GM19025 (cell line): ENCODE data around the gene C10orf62.
"Not testable (repeated sequence)": the region's sequence is repeated elsewhere in the genome, so short reads cannot be mapped to it uniquely, and the experiment has no call there.

ENCODE experiments used
- ATAC-seq: cut with Tn5 transposase; IDR thresholded peaks from one replicate; pipeline ENCODE4 v1.9.1; 2021; ENCODE audit warnings: mild to moderate bottlenecking, low read depth, moderate library complexity; ENCODE audit not compliant: unreplicated experiment

Gene C10orf62

DNA sequence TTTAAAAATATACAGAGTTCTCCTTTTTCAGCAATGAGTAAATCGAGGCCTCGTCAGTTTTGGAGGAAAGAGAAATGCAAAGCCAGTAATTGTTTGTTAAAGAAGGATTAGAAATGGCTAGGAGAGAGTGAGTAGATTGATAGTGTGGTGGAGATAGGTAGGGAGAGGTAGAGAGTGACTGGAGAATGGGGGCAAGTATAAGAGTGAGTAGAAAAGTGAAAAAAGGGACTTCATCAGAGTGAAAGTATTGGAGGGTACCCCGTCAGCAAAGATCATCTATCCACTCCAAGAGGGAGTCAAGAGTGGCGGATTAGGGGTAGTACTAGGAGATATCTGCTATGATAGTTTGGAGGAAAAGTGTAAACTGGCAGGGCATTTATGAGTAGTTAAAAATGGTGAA, 26.2 kb upstream of the C10orf62 start:
- no peak for ATAC-seq

DNA sequence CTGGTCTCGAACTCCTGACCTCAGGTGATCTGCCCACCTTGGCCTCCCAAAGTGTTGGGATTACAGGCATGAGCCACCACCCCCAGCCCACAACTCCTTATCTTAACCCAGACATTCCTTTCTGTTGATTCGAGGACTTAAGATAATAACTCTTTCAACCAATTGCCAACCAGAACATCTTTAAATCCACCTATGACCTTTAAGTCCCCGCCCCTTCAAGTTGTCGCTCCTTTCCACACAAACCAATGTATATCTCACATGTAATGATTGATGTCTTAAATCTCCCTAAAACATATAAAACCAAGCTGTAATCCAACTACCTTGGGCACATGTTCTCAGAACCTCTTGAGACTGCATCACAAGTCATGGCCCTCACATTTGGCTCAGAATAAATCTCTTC, 24.7 kb upstream of the C10orf62 start:
- no peak for ATAC-seq

DNA sequence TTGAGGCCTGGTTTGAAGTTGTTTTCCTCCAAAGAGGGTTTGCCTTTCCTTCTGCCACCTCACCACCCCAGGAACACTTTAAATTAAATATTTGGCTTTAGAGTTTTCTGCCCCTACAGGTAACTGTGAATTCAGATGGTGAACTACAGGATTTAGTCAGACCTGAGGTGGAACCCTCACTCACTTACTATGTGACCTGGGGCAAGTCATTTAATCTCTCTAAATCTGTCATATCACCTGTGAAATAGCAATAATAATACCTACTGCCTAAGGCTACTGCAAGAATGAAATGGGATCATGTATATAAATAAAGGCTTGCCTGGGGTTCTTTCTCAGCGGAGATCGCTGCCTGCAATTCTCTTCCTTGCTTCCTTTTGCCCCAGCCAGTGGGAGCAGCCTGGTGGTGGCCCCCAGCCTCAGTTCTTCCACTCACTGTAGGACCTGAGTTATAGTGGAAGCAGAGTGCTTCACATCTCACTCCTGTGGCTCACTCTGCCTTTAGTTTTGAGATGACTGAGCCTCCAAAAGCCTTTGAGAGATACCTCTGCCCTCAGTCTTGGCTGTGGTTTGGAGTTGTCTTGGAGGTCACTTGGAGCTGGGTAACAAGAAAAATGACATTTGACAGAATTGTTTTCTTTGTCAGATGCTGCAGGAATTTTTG, 23.1 kb upstream of the C10orf62 start:
- ATAC-seq, result no peak

DNA sequence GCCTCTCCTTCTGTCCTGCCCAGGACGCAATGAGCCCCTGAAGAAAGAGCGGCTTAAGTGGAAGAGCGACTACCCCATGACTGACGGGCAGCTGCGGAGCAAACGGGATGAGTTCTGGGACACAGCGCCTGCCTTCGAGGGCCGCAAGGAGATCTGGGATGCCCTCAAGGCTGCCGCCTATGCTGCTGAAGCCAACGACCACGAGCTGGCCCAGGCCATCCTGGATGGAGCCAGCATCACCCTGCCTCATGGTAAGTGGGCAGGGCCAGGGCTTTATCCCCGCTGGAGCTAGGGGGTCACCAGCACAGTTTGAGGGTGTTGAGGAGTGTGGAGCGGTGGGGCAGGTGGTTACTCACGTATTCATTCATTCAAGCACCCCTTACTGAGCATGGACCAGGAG, 21.6 kb upstream of the C10orf62 start:
- no peak for ATAC-seq

DNA sequence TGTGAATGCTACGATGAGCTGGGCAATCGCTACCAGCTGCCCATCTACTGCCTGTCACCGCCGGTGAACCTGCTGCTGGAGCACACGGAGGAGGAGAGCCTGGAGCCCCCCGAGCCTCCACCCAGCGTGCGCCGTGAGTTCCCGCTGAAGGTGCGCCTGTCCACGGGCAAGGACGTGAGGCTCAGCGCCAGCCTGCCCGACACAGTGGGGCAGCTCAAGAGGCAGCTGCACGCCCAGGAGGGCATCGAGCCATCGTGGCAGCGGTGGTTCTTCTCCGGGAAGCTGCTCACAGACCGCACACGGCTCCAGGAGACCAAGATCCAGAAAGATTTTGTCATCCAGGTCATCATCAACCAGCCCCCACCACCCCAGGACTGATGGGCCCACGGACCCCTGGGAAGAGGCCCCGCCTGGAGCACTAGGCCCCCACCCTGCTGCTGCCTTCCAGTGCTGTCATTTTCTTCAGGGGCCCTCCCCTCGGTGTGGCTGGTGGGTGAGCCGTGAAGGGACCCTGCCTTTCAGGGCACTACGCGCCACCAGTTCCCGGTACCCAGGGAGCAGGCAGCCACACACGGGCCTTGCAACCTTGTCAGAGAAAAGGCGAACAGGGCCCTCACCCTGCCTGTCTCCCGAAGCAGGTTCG, 19.3 kb upstream of the C10orf62 start:
- no peak for ATAC-seq

DNA sequence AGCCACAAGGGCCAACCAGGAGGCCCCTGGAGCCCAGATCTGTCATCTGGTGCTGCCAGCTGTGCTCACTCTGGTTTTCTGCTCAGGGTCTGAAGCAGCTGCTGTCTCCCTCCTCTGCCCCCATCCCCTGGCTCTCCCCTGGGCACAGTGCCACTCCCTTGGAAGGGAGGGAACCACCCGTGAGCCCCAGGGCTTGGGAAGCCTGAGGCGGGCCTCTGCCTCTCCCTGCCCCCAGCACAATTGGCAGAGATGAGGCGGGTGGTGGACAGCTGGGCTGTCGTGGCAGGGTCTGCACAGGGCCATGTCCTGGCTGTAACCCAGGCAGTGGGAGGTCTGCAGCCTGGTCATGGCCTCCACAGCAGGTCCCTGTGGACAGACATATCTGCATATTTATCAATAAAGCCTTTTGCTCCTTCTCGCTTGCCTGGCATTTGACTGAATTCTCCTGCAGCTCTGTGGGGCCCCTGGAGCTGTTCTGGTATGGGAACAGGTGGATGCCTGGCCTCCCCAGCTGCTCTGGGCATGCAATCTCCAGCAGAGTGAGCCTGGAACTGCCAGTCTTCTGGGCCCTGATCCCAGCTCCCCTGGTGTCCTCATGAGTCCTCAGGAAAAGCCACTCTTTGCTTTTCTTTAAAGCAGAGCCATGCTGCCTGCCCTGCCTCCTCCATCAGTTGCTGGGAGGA, 18.6 kb upstream of the C10orf62 start:
- no peak for ATAC-seq

DNA sequence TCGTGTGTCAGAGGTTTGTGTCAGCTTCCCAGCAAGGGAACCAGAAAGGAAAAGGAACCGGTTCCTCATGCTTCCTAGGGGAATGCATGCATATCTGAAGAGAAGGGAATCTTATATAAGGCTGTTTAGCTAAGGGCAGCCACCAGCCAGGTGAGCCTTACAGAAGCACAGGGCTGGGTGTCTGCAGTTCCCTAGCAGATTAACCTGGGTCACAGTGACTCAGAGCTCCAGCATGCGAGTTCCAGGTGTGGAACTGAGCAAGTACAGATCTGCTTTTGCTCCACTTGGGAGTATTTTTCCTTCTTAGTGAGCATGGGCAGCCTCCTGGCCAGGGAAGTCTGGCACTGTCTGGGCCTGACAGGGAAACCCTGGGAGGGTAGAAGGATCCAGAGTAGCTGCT, 17.9 kb upstream of the C10orf62 start:
- no peak for ATAC-seq

DNA sequence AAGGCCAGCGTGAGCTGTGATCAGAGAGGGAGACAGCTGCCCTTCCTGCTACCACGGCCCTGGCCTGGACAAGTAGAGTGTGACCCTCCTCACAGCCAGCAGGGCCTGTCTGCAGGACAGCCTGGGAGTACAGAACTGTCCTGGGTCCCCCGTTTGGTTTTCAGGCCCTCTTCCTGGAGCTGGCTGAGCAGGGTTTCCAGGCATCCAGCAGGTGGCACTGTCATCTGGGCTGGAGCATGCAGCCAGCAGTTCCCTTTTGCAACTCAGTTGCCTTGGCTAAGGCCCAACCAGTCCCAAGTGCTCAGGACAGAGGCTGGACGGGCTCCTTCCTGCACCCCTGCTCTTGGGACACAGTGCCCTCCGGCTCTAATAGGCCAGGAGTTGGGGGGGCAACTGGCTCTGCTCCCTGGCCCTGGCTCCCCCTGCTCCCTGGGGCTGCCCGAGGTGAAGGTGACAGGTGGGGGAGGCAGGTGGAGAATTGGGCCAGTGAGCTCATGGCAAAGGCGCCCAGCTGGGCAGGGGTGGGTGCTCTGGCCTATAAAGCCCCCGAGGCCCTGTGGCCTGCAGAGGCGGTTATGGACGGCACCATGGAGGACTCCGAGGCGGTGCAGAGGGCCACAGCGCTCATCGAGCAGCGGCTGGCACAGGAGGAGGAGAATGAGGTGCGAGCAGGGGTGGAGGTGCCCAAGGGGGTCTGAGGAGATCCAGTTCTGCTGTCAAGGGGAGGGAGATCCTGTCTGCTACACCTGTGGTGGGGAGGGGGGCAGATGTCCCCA, 17.1 kb upstream of the C10orf62 start, which contains the start of gene ANKRD2:
Gene ANKRD2, plus strand, starts transcription at position 566 of the 776 bp plus-strand sequence. Its CDS starts 10 bp downstream, at position 576.
- ATAC-seq, result no peak

DNA sequence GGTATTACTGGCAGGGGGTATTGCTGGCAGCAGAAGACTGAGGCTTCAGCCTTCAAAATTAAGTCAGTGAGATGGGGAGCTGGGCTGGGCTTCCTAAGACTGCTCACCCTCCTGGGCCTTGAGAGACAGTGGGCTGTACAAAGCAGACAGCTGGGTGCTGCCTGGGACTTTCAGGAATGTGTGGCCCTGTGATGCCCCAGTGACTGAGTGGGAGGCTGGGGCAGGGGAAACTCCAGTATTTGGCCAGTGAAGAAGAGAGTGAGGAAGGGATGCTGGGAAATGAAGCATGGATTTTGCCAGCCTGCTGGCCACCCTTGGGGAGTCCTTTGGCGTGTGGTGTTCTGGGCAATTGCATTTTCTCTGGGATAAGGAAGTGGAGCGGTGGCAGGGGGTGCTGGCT, 16.5 kb upstream of the C10orf62 start:
- ATAC-seq, result no peak

DNA sequence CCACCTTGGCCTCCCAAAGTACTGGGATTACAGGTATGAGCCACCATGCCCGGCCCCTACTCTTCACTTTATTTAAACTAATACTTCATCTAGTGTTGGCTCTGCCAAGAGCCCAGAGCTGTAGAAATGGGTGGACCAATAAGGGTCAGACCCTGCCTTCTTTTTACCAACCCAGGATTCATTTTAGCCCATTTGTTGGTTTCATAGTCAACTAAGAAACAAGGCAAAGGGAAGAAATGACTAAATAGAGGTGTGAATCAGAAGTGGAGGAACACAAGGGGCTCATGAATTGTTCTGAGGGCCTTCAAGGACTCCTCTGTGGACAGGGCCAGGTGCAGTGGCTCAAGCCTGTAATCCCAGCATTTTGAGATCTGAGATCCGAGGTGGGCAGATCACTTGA, 15.8 kb upstream of the C10orf62 start:
- no peak for ATAC-seq

DNA sequence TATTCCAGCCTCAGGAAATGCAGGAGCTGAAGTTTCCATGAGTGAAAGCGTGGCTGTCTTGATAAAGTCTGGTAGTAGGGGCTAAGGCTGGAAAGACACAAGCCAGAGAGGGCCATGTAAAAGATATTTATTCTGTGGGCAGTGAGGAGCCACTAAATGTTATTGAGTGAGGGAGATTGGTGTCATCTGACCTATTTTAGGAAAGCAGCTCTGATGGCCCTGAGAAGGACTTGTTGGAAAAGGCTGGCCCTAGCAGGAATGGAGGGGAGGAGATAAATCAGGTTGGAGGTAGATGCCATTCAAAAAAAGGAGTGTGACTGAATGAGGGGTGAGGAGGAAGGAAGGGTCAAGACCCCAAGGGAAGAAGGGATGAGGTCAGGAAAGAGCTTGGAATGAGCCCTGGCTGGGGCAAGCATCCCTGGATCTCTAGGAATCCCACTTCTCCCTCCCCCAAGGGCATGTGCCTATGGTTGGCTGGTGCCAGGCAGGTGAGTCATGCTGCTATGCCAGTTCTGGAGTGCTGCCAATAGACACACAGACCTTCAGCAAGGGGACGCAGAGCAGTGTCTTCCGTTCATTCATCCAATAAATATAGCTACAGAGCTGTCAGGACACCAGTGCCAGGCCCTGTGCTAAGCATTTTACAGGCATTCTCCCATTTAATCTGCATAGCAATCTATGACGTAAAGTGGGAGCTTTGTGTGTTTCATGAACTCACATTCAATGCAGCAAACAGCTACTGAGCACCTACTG, 15.0 kb upstream of the C10orf62 start:
- ATAC-seq, result no peak

DNA sequence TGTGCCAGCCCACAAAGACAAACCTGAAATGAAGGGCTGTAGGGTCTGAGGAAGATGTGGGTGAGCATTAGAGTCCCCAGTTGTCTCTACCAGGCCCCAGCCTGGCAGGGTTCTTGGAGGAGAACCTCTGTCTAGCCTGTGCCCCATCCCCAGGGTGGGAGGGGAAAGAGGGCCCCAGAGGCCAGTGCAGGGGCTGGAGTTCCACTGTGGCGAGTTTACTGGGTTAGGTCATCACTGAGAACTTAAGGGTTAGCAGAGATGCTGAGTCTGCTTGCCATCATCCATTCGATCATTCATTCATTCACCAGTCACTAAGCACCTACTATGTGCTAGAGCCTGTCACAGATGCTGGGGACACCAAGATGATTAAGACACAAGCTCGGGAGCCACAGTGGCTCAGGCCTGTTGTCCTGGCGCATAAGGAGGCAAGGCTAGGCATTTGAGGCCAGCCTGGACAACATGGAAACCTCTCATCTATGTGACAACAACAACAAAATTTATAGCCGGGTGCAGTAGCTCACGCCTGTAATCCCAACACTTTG, 14.3 kb upstream of the C10orf62 start:
- no peak for ATAC-seq

DNA sequence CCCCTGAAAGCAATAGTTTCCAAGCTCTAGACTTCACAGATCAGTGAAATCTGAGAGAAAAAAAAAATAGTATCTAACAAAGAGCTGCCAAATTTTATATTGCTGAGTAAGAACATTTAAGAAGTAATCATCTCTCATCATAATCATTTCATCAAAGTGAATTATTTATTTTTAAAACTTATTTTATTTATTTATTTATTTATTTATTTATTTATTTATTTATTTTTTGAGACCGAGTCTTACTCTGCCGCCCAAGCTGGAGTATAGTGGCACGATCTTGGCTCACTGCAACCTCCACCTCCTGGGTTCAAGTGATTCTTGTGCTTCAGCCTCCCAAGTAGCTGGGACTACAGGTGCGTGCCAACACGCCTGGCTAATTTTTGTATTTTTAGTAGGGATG, 13.0 kb upstream of the C10orf62 start:
- ATAC-seq, result not testable (repeated sequence)

DNA sequence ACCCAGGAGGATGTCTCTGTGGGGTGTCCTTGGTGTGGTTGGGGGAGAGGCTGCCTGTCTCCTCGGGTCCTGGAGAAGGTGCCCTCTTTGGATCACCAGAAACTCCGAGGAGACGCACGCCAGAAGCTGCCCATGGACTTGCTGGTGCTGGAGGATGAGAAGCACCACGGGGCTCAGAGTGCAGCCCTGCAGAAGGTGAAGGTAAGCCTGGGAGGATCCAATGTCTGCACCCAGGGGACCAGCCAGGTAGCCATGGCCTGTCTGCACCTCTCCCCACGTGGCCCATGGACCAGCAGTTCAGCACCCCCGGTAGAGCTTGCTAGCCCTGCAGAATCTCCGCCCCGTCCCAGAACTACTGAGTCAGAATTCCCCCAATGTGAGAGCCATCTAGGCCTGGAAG, 11.8 kb upstream of the C10orf62 start:
- no peak for ATAC-seq

DNA sequence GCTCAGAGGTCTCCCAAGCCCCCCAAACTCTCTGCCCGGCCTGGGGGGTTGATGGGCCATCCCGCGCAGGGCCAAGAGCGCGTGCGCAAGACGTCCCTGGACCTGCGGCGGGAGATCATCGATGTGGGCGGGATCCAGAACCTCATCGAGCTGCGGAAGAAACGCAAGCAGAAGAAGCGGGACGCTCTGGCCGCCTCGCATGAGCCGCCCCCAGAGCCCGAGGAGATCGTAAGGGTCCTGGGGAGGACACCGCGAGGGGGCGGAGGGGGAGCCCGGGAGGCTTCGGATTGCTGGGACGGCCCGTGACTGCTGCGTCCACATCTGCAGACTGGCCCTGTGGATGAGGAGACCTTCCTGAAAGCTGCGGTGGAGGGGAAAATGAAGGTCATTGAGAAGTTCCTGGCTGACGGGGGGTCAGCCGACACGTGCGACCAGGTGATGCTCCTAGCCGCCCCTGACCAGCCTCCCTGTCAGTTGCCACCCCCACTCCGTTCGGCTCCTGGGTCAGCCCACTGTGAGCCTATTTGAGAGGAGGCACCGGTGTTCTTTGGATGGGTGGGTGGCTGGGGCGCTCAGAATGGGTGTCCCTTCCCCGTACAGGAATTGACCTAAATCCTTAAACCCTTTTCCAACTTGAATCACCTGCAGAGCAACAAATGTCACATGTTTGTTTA, 11.2 kb upstream of the C10orf62 start:
- ATAC-seq, result no peak

DNA sequence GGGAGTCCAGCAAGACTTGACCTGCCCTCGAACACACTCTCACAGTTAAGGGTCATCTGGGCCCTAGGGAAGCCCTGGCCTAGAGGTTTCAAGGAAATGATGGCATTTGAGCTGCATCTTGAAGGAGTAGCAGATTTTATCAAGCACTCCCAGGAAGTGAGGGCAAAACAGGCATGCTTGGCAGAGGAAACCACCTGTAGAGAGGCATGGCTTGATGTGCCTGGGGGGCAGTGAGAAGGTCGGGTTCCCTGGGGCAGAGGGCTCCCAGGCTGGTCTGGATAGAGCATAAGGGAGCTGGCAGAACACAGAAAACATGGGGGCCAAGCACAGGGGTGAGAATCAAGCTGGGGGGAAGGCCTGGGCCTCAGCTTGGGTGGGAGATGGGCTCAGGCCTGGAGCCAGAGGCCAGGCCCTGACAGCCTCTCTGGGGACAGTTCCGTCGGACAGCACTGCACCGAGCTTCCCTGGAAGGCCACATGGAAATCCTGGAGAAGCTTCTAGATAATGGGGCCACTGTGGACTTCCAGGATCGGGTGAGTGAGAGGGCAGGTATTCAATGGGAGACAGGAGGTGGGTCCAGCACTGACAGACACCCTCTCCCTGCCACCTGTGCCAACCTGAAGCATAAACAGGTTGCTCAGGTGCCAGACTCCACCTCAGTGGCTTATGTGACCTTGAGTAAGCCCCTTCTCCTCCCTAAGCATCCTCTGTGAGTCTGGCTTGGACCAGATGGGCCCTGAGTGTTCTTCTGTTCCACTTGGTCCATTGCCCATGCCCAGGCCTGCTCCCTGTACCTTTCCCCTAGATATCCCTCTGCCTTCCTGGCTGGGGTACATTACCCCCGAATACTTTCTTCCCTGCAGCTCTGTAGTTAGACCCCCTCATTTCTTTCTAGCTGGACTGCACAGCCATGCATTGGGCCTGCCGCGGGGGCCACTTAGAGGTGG, 8.8 kb upstream of the C10orf62 start:
- no peak for ATAC-seq

DNA sequence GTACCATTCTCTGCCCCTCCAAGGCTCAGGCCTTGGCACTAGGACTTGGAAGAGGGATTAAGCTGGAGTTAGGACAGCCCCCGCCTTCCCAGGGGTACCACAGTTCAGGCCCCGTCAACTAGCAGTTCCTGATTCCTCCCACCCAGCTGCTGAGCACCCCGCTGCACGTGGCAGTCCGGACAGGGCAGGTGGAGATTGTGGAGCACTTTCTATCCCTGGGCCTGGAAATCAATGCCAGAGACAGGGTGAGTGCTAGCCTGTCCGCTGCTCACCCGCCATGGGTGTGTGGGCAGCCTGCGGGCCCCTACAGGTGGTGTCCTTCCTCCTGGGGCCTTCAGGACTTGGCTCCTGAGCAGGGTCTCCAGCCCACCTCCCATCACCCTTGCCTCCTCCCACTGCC, 7.4 kb upstream of the C10orf62 start:
- no peak for ATAC-seq

DNA sequence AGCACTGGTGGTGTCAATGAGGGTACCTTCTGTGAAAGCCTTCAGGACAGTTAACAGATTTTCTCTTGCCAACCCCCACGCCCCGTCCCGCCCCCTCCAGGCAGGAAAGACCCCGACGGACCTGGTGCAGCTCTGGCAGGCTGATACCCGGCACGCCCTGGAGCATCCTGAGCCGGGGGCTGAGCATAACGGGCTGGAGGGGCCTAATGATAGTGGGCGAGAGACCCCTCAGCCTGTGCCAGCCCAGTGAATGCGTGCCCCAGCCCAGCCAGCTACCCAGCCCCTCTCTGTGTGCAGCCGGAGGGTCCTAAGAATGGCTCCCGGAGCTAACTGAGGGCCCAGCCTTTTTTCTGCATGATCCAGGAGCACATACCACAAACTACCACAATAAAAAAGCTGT, 6.0 kb upstream of the C10orf62 start:
- ATAC-seq, result no peak
